Suprapubic skin (tissue), 4 donors: ENCODE data around the gene IFT80. TPM values are rescaled to one million over a fixed set of nuclear protein-coding genes. Genes with fewer than 3 reads are reported as not detected.

Experiments
- DNase-seq, 2 donors: peaks; one replicate each; pipeline ENCODE4 v3.0.0-alpha.2; 2019; ENCODE audit warnings: low spot score in 2 of 2
- H3K27ac ChIP-seq: fragments of 200-600 bp; sonication (generic); one replicate; pipeline ENCODE4 v1.5.1; 2019
- H3K27me3 ChIP-seq: fragments of 200-600 bp; sonication (generic); one replicate; pipeline ENCODE4 v1.5.1; 2019
- H3K36me3 ChIP-seq: fragments of 200-600 bp; sonication (generic); one replicate; pipeline ENCODE4 v1.5.1; 2019
- H3K4me1 ChIP-seq: fragments of 200-600 bp; sonication (generic); one replicate; pipeline ENCODE4 v1.5.1; 2019
- H3K4me3 ChIP-seq: fragments of 200-600 bp; sonication (generic); one replicate; pipeline ENCODE4 v1.5.1; 2019; ENCODE audit warnings: mild to moderate bottlenecking
- H3K9me3 ChIP-seq: fragments of 200-600 bp; sonication (generic); one replicate; pipeline ENCODE4 v1.5.1; 2019
- EP300 ChIP-seq: sonication (generic); formaldehyde crosslinking; IDR thresholded peaks from one replicate; pipeline ENCODE4 v1.6.1; 2017; ENCODE audit warnings: antibody characterized with exemption
- POLR2A ChIP-seq, 2 donors: fragments of 450-650 bp; IDR thresholded peaks; one replicate each; pipeline ENCODE4 v1.6.1; 2017; ENCODE audit warnings: antibody characterized with exemption in 2 of 2, mild to moderate bottlenecking in 2 of 2, moderate library complexity in 2 of 2
- POLR2AphosphoS5 ChIP-seq, 3 donors: sonication (generic); formaldehyde crosslinking; IDR thresholded peaks; one replicate each; pipeline ENCODE4 v1.6.1; 2017; ENCODE audit warnings: antibody characterized with exemption in 3 of 3
- WGBS: methylation state at CpG from one replicate; pipeline ENCODE4 v1.1.5; 2018; 5-methylcytosine and 5-hydroxymethylcytosine counted together
- total RNA-seq, 4 donors: library from RNA; depleted of rRNA; stranded (reverse); fragments of >200 nt; gene quantifications; one replicate each; pipeline ENCODE4 v1.1.0, GENCODE V29; 2016
- TF ChIP-seq, protein P1 (sequence below), 2 donors: fragments of 200-600 bp in 1 of 2; fragments of 450-650 bp in 1 of 2; sonication (generic) in 1 of 2; IDR thresholded peaks; one replicate each; pipeline ENCODE4 v1.5.1; 2016 to 2019; ENCODE audit warnings: antibody characterized with exemption in 2 of 2, mild to moderate bottlenecking in 1 of 2, moderate library complexity in 1 of 2

IFT80 gene
- total RNA-seq, 4 donors from 2014 or later = 9.1 to 21.3 (median 17.2) TPM

GRCh38 chr3:160392798-160393197 lies 6.2 kb downstream of the IFT80 start:
- Histone ChIP-seq H3K9me3 (no peaks in the 10 kb centered on the region), H3K27ac (no peak overlapping the region), H3K27me3 (no peaks in the 10 kb centered on the region), H3K4me3 (no peak overlapping the region), H3K4me1 (peaks cover under 1% of the 10 kb centered on the region), H3K36me3 (no peaks in the 10 kb centered on the region)
- TF ChIP-seq, protein P1, sequence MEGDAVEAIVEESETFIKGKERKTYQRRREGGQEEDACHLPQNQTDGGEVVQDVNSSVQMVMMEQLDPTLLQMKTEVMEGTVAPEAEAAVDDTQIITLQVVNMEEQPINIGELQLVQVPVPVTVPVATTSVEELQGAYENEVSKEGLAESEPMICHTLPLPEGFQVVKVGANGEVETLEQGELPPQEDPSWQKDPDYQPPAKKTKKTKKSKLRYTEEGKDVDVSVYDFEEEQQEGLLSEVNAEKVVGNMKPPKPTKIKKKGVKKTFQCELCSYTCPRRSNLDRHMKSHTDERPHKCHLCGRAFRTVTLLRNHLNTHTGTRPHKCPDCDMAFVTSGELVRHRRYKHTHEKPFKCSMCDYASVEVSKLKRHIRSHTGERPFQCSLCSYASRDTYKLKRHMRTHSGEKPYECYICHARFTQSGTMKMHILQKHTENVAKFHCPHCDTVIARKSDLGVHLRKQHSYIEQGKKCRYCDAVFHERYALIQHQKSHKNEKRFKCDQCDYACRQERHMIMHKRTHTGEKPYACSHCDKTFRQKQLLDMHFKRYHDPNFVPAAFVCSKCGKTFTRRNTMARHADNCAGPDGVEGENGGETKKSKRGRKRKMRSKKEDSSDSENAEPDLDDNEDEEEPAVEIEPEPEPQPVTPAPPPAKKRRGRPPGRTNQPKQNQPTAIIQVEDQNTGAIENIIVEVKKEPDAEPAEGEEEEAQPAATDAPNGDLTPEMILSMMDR (IDR thresholded peaks at IDR 0.05) = no peak
- no peak for TF ChIP-seq EP300
- TF ChIP-seq POLR2A (IDR thresholded peaks at IDR 0.05) = no peak
- TF ChIP-seq POLR2AphosphoS5 (IDR thresholded peaks at IDR 0.05) = no peak
- no peak for DNase-seq

GRCh38 chr3:160390565-160391138 lies 8.4 kb downstream of the IFT80 start:
- DNase-seq = no peak
- Histone ChIP-seq H3K9me3 (no peaks in the 10 kb centered on the region), H3K36me3 (no peaks in the 10 kb centered on the region), H3K27ac (no peak overlapping the region), H3K27me3 (no peaks in the 10 kb centered on the region), H3K4me3 (no peak overlapping the region), H3K4me1 (no peaks in the 10 kb centered on the region)
- TF ChIP-seq POLR2A (IDR thresholded peaks at IDR 0.05) (no peak), EP300 (no peak), POLR2AphosphoS5 (IDR thresholded peaks at IDR 0.05) (no peak)
- TF ChIP-seq, protein P1 (IDR thresholded peaks at IDR 0.05) = no peak
- WGBS = 88% methylated on average over 3 of the region's 3 CpGs

- Histone ChIP-seq H3K36me3 (no peaks in the 10 kb centered on the region), H3K4me3 (no peak overlapping the region), H3K27me3 (no peaks in the 10 kb centered on the region), H3K9me3 (no peaks in the 10 kb centered on the region), H3K4me1 (no peaks in the 10 kb centered on the region), H3K27ac (no peak overlapping the region)
- DNase-seq = no peak
- WGBS = 81% methylated on average over 5 of the region's 5 CpGs
- TF ChIP-seq, protein P1 (IDR thresholded peaks at IDR 0.05) = no peak
- no peak for TF ChIP-seq EP300
- TF ChIP-seq POLR2AphosphoS5 (IDR thresholded peaks at IDR 0.05) = no peak
- TF ChIP-seq POLR2A (IDR thresholded peaks at IDR 0.05) = no peak
Observed at GRCh38 chr3:160384639-160385318, 14.2 kb downstream of the IFT80 start.

GRCh38 chr3:160381470-160381869 lies 17.6 kb downstream of the IFT80 start:
- H3K4me1 ChIP-seq = no peaks in the 10 kb centered on the region
- TF ChIP-seq, protein P1 (IDR thresholded peaks at IDR 0.05) = no peak
- TF ChIP-seq POLR2AphosphoS5 (IDR thresholded peaks at IDR 0.05) (no peak), EP300 (no peak), POLR2A (IDR thresholded peaks at IDR 0.05) (no peak)

DNA sequence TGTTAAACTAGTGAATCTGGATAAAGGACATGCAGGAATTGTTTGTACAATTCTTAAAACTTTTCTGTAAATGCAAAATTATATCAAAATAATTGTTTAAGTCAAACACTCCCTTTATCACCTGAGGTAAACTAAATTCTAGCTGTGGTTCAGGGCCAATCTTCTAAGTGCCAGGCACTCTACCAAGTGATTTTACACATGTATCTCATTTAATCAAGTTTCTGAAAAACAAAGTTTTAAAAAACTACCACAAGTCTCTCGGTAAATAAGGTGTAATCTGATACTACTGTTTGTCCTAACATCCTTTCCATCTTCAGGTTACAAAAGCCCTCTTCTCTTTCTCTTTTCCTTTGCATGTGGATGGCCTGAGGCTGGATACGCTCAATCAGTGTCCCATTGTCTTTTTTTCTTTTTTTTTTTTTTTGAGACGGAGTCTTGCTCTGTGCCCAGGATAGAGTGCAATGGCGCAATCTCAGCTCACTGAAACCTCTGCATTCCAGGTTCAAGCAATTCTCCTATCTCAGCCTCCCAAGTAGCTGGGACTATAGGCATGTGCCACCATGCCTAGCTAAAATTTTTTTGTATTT lies 19.3 kb downstream of the IFT80 start:
- TF ChIP-seq, protein P1 (IDR thresholded peaks at IDR 0.05) = no peak
- TF ChIP-seq POLR2A (IDR thresholded peaks at IDR 0.05) = no peak
- TF ChIP-seq EP300 = no peak
- Histone ChIP-seq H3K9me3 (no peaks in the 10 kb centered on the region), H3K36me3 (peaks cover 16% of the 10 kb centered on the region), H3K4me3 (no peak overlapping the region), H3K27ac (no peak overlapping the region), H3K27me3 (no peaks in the 10 kb centered on the region), H3K4me1 (no peaks in the 10 kb centered on the region)
- 80% methylated on average over 4 of the region's 4 CpGs for WGBS
- DNase-seq = no peak

More at GRCh38 chr3:160381470-160381869, 17.6 kb downstream of the IFT80 start:
- Histone ChIP-seq H3K9me3 (no peaks in the 10 kb centered on the region), H3K27me3 (no peaks in the 10 kb centered on the region), H3K27ac (no peak overlapping the region), H3K4me3 (no peak overlapping the region), H3K36me3 (peaks cover 4% of the 10 kb centered on the region)
- DNase-seq = no peak
- WGBS = 97% methylated on average over 1 of the region's 1 CpG
